K562 (cell line): Measurements from ENCODE around the gene STK16. TPM values are rescaled to one million over a fixed set of nuclear protein-coding genes. Genes with fewer than 3 reads are reported as not detected.

Source experiments
- C11orf30 ChIP-seq: fragments of 450-650 bp; IDR thresholded peaks from 2 replicates; pipeline ENCODE4 v1.6.1; 2016; ENCODE audit warnings: low read depth, mild to moderate bottlenecking
- KLF1 ChIP-seq: fragments of 450-650 bp; IDR thresholded peaks from 2 replicates; pipeline ENCODE4 v1.6.1; 2016; ENCODE audit warnings: missing genetic modification characterization, missing compliant biosample characterization
- MAFF ChIP-seq: IDR thresholded peaks from 2 replicates; pipeline ENCODE4 v1.6.1; 2012; ENCODE audit warnings: low read length, improper control_type of control experiment
- MAFK ChIP-seq: IDR thresholded peaks from 2 replicates; pipeline ENCODE4 v1.6.1; 2011; ENCODE audit warnings: low read length, improper control_type of control experiment
- MTA3 ChIP-seq: fragments of 450-650 bp; formaldehyde crosslinking; IDR thresholded peaks from 2 replicates; pipeline ENCODE4 v1.6.1; 2017; ENCODE audit warnings: mild to moderate bottlenecking, borderline replicate concordance
- NEUROD1 ChIP-seq: fragments of 150-350 bp; IDR thresholded peaks from 2 replicates; pipeline ENCODE4 v1.6.1; 2014; ENCODE audit warnings: borderline replicate concordance, low read length, low read depth; ENCODE audit not compliant: partially characterized antibody
- NR4A1 ChIP-seq, 2 experiments: fragments of 250-450 bp in 1 of 2; fragments of 450-650 bp in 1 of 2; sonication (Bioruptor Pico) in 1 of 2; IDR thresholded peaks; 2 replicates each; pipeline versions ENCODE4 v1.4.0 to v1.6.1; 2016 to 2020; ENCODE audit warnings: mild to moderate bottlenecking in 2 of 2, missing compliant biosample characterization in 1 of 2, missing genetic modification characterization in 1 of 2, moderate library complexity in 1 of 2
- ZNF444 ChIP-seq: fragments of 250-450 bp; sonication (Bioruptor Pico); IDR thresholded peaks from 2 replicates; pipeline ENCODE4 v1.4.0; 2020; ENCODE audit warnings: mild to moderate bottlenecking, moderate library complexity
- polyA plus RNA-seq, 8 experiments: library from polyadenylated mRNA; depleted of rRNA in 4 of 8; stranded (reverse) in 5 of 8; unstranded in 3 of 8; fragments of >200 nt; fragmentation: Nextera tagmentation in 2 of 8; fragmentation: Illumina TruSeq in 1 of 8; extraction: Ambion mirVana in 2 of 8; extraction: Trizol in 1 of 8; gene quantifications; 2 replicates each; pipeline versions ENCODE4 v1.2.1 to v1.2.3, GENCODE V29; 2011 to 2014; ENCODE audit warnings: inconsistent platforms in 1 of 8, missing spikeins in 1 of 8
- total RNA-seq, 7 experiments: library from RNA; depleted of rRNA in 6 of 7; stranded (reverse); fragments of >200 nt in 6 of 7; fragmentation: Illumina TruSeq in 2 of 7; extraction: Trizol in 2 of 7; gene quantifications; 2 replicates each; pipeline versions ENCODE4 v1.2.1 to v1.2.3, GENCODE V29; 2011 to 2021; ENCODE audit warnings: low replicate concordance in 1 of 7
- TF ChIP-seq, protein P1 (sequence below): sonication (generic); IDR thresholded peaks from 2 replicates; pipeline ENCODE4 v1.6.1; 2016
- TF ChIP-seq, protein P2 (sequence below): sonication (generic); formaldehyde crosslinking; IDR thresholded peaks from 2 replicates; pipeline ENCODE4 v1.8.0; 2023; ENCODE audit warnings: missing genetic modification reagents, mild to moderate bottlenecking, borderline replicate concordance
- TF ChIP-seq, protein P3 (sequence below): fragments of 450-650 bp; IDR thresholded peaks from 2 replicates; pipeline ENCODE4 v1.6.1; 2016; ENCODE audit warnings: low read depth

The STK16 gene
- total and polyA plus RNA-seq, 9 of the 15 experiments (the other 6 are each of a cell fraction or from before 2014, with no cell fraction given): 5.4 to 36.2 (median 17.8) TPM

DNA sequence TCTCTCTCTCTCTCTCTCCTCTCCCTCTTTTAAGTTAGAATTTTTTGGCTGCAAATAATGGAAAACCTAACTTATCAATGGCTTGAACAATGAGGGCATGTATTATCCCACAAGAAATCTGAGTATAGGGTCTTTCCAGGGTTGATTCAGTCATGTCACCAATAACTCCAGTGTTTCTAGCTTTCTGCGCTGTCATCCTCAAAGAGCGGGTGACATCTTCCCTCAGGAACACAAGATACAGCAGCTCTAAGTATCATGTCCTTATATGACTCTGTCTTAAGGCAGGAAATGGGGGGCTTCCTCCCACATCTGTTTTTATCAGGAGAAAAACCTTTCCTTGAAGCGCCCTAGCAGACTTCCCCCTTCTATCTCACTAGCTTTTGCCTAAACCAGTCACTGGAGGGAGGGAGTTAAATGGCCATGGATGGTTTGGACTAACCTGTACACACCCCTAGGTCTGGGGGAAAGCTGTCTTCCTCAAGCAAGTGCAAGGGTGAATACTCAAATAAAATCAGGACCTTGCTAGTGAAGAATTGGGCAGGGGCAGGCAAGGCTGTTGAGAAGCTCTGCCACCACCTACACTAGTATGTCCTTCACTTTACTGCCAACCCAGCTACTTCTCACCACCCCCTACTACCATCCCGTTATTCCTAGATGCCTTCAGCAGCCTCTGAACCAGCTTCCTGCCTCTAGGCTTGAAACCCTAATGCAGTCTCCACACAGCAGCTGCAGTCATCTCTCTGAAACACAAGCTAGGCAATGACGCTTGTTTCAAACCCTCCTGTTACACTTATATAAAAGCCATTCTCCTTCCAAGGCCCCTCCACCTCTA is 16.0 kb downstream of the STK16 start (continued):
- TF ChIP-seq, protein P1, sequence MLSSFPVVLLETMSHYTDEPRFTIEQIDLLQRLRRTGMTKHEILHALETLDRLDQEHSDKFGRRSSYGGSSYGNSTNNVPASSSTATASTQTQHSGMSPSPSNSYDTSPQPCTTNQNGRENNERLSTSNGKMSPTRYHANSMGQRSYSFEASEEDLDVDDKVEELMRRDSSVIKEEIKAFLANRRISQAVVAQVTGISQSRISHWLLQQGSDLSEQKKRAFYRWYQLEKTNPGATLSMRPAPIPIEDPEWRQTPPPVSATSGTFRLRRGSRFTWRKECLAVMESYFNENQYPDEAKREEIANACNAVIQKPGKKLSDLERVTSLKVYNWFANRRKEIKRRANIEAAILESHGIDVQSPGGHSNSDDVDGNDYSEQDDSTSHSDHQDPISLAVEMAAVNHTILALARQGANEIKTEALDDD: peak; percentile 81
- no peak for TF ChIP-seq NEUROD1
- peak; percentile 22; the same call in 1 of the 2 replicates for TF ChIP-seq C11orf30
- 0 out of 2 replicates have a peak, but pooled peaks have one; percentile 16 for TF ChIP-seq MTA3
- TF ChIP-seq MAFF: 0 out of 2 replicates have a peak, but pooled peaks have one; percentile 19
- TF ChIP-seq ZNF444 (CRISPR knock-in tag): no peak
- TF ChIP-seq, protein P2, sequence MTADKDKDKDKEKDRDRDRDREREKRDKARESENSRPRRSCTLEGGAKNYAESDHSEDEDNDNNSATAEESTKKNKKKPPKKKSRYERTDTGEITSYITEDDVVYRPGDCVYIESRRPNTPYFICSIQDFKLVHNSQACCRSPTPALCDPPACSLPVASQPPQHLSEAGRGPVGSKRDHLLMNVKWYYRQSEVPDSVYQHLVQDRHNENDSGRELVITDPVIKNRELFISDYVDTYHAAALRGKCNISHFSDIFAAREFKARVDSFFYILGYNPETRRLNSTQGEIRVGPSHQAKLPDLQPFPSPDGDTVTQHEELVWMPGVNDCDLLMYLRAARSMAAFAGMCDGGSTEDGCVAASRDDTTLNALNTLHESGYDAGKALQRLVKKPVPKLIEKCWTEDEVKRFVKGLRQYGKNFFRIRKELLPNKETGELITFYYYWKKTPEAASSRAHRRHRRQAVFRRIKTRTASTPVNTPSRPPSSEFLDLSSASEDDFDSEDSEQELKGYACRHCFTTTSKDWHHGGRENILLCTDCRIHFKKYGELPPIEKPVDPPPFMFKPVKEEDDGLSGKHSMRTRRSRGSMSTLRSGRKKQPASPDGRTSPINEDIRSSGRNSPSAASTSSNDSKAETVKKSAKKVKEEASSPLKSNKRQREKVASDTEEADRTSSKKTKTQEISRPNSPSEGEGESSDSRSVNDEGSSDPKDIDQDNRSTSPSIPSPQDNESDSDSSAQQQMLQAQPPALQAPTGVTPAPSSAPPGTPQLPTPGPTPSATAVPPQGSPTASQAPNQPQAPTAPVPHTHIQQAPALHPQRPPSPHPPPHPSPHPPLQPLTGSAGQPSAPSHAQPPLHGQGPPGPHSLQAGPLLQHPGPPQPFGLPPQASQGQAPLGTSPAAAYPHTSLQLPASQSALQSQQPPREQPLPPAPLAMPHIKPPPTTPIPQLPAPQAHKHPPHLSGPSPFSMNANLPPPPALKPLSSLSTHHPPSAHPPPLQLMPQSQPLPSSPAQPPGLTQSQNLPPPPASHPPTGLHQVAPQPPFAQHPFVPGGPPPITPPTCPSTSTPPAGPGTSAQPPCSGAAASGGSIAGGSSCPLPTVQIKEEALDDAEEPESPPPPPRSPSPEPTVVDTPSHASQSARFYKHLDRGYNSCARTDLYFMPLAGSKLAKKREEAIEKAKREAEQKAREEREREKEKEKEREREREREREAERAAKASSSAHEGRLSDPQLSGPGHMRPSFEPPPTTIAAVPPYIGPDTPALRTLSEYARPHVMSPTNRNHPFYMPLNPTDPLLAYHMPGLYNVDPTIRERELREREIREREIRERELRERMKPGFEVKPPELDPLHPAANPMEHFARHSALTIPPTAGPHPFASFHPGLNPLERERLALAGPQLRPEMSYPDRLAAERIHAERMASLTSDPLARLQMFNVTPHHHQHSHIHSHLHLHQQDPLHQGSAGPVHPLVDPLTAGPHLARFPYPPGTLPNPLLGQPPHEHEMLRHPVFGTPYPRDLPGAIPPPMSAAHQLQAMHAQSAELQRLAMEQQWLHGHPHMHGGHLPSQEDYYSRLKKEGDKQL (CRISPR knock-in tag): no peak
- 0 out of 2 replicates have a peak, but pooled peaks have one; percentile 24 for TF ChIP-seq MAFK
- TF ChIP-seq KLF1: no peak
- TF ChIP-seq, protein P3, sequence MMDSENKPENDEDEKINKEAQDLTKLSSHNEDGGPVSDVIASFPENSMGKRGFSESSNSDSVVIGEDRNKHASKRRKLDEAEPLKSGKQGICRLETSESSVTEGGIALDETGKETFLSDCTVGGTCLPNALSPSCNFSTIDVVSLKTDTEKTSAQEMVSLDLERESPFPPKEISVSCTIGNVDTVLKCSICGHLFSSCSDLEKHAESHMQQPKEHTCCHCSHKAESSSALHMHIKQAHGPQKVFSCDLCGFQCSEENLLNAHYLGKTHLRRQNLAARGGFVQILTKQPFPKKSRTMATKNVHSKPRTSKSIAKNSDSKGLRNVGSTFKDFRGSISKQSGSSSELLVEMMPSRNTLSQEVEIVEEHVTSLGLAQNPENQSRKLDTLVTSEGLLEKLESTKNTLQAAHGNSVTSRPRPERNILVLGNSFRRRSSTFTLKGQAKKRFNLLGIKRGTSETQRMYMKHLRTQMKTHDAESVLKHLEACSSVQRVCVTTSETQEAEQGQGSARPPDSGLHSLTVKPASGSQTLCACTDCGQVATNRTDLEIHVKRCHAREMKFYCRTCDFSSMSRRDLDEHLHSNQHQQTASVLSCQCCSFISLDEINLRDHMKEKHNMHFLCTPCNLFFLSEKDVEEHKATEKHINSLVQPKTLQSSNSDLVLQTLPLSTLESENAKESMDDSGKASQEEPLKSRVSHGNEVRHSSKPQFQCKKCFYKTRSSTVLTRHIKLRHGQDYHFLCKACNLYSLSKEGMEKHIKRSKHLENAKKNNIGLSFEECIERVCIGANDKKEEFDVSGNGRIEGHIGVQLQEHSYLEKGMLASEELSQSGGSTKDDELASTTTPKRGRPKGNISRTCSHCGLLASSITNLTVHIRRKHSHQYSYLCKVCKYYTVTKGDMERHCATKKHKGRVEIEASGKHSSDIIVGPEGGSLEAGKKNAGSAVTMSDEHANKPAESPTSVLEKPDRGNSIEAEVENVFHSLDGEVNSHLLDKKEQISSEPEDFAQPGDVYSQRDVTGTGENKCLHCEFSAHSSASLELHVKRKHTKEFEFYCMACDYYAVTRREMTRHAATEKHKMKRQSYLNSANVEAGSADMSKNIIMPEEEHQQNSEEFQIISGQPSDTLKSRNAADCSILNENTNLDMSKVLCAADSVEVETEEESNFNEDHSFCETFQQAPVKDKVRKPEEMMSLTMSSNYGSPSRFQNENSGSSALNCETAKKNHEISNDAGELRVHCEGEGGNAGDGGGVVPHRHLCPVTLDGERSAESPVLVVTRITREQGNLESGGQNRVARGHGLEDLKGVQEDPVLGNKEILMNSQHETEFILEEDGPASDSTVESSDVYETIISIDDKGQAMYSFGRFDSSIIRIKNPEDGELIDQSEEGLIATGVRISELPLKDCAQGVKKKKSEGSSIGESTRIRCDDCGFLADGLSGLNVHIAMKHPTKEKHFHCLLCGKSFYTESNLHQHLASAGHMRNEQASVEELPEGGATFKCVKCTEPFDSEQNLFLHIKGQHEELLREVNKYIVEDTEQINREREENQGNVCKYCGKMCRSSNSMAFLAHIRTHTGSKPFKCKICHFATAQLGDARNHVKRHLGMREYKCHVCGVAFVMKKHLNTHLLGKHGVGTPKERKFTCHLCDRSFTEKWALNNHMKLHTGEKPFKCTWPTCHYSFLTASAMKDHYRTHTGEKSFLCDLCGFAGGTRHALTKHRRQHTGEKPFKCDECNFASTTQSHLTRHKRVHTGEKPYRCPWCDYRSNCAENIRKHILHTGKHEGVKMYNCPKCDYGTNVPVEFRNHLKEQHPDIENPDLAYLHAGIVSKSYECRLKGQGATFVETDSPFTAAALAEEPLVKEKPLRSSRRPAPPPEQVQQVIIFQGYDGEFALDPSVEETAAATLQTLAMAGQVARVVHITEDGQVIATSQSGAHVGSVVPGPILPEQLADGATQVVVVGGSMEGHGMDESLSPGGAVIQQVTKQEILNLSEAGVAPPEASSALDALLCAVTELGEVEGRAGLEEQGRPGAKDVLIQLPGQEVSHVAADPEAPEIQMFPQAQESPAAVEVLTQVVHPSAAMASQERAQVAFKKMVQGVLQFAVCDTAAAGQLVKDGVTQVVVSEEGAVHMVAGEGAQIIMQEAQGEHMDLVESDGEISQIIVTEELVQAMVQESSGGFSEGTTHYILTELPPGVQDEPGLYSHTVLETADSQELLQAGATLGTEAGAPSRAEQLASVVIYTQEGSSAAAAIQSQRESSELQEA: no peak
- TF ChIP-seq NR4A1 (CRISPR knock-in tag; IDR thresholded peaks at IDR 0.05): no peak
- TF ChIP-seq NR4A1 (tag; IDR thresholded peaks at IDR 0.05): no peak
